GM15510 (cell line): ENCODE data around the gene PPFIA1.

Experiments used
- POLR2A ChIP-seq: IDR thresholded peaks from 3 replicates; pipeline ENCODE4 v1.6.1; 2011; ENCODE audit warnings: borderline replicate concordance; ENCODE audit not compliant: insufficient read length; ENCODE audit errors: extremely low read depth

The PPFIA1 gene

GRCh38 chr11:70414341-70415100, 144.0 kb downstream of the PPFIA1 start:
- no peak for TF ChIP-seq POLR2A

- TF ChIP-seq POLR2A, result no peak
Measured at GRCh38 chr11:70415191-70415590, 144.7 kb downstream of the PPFIA1 start.

GRCh38 chr11:70415642-70416395, 145.3 kb downstream of the PPFIA1 start:
- TF ChIP-seq POLR2A, result no peak

- no peak for TF ChIP-seq POLR2A
Measured at GRCh38 chr11:70416881-70417280, 146.4 kb downstream of the PPFIA1 start.

GRCh38 chr11:70418130-70418529, 147.6 kb downstream of the PPFIA1 start:
- no peak for TF ChIP-seq POLR2A

- TF ChIP-seq POLR2A, result no peak
Measured at GRCh38 chr11:70419307-70420007, 149.0 kb downstream of the PPFIA1 start.

- TF ChIP-seq POLR2A, result no peak
Measured at GRCh38 chr11:70420008-70420464, 149.5 kb downstream of the PPFIA1 start.

GRCh38 chr11:70420496-70420895, 150.0 kb downstream of the PPFIA1 start:
- TF ChIP-seq POLR2A, result no peak

GRCh38 chr11:70421123-70421522, 150.6 kb downstream of the PPFIA1 start:
- TF ChIP-seq POLR2A, result no peak

- TF ChIP-seq POLR2A, result no peak
Measured at GRCh38 chr11:70422692-70423522, 152.4 kb downstream of the PPFIA1 start.

GRCh38 chr11:70423523-70424505, 153.3 kb downstream of the PPFIA1 start:
- TF ChIP-seq POLR2A, result no peak

GRCh38 chr11:70424765-70425344, 154.4 kb downstream of the PPFIA1 start:
- no peak for TF ChIP-seq POLR2A

GRCh38 chr11:70427436-70427835, 156.9 kb downstream of the PPFIA1 start:
- TF ChIP-seq POLR2A, result no peak
